ENCODE data around the gene TAOK1.

TAOK1 gene

DNA sequence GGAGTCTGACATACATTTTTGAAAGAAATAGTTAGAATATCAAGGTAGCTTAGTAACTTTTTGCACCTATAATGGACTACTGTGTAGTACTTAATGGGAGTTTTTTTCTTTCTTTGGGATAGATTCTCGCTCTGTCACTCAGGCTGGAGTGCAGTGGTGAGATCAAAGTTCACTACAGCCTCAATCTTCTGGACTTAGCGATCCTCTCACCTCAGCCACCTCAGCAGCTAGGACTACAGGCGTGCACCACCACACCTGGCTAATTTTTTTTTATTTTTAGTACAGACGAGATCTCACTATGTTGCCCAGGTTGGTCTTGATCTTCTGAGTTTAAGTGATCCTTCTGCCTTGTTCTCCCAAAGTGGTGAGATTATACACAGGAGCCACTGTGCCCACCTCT lies 9.5 kb downstream of the TAOK1 start:
- in situ Hi-C loops (cut with MboI; ENCODE audit: low sequenced_read_pairs, unreplicated experiment), result loop anchor here (25.0 kb wide), 1 partner anchor 388 kb away; no protein-coding TSS in a partner anchor
- DNase-seq (ENCODE audit: low spot score), result no peak
- TF ChIP-seq, protein P1, sequence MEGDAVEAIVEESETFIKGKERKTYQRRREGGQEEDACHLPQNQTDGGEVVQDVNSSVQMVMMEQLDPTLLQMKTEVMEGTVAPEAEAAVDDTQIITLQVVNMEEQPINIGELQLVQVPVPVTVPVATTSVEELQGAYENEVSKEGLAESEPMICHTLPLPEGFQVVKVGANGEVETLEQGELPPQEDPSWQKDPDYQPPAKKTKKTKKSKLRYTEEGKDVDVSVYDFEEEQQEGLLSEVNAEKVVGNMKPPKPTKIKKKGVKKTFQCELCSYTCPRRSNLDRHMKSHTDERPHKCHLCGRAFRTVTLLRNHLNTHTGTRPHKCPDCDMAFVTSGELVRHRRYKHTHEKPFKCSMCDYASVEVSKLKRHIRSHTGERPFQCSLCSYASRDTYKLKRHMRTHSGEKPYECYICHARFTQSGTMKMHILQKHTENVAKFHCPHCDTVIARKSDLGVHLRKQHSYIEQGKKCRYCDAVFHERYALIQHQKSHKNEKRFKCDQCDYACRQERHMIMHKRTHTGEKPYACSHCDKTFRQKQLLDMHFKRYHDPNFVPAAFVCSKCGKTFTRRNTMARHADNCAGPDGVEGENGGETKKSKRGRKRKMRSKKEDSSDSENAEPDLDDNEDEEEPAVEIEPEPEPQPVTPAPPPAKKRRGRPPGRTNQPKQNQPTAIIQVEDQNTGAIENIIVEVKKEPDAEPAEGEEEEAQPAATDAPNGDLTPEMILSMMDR (IDR thresholded peaks at IDR 0.05; ENCODE audit: borderline replicate concordance, control extremely low read depth, extremely low read depth, insufficient read depth, missing control alignments), result no peak

DNA sequence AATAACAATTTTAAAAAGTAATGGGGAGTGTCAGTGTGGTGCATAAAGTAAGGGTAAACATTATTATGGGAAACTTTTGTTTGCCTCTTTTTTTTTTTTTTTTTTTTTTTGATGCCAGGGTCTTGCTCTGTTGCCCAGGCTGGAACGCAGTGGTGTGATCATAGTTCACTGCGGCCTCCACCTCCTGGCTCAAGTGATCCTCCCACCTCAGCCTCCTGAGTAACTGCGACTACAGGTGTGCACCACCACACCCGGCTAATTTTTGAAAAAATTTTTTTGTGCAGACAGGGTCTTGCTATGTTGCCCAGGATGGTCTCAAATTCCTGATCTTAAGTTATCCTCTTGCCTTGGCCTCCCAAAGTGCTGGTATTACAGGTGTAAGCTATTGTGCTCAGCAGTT lies 10.7 kb downstream of the TAOK1 start:
- DNase-seq (ENCODE audit: low spot score), result no peak
- in situ Hi-C loops (cut with MboI; ENCODE audit: low sequenced_read_pairs, unreplicated experiment), result no loop called here
- TF ChIP-seq, protein P1 (IDR thresholded peaks at IDR 0.05; ENCODE audit: borderline replicate concordance, control extremely low read depth, extremely low read depth, insufficient read depth, missing control alignments), result no peak

DNA sequence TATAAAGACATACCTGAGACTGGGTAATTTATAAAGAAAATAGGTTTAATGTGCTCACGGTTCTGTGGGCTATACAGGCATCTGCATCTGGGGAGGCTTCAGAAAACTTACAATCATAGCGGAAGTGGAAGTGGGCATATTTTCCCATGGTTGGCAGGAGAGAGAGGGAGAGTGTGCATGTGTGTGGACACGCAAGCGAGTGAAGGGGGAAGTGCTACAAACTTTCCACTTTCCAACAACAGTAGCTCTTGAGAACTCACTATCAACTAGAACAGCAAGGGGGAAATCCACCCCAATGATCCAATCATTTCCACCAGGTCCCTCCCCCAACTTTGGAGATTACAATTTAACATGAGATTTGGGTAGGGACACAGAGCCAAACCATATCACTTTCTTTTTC lies 11.1 kb downstream of the TAOK1 start:
- TF ChIP-seq, protein P1 (IDR thresholded peaks at IDR 0.05; ENCODE audit: borderline replicate concordance, control extremely low read depth, extremely low read depth, insufficient read depth, missing control alignments), result no peak
- DNase-seq (ENCODE audit: low spot score), result no peak
- in situ Hi-C loops (cut with MboI; ENCODE audit: low sequenced_read_pairs, unreplicated experiment), result no loop called here

DNA sequence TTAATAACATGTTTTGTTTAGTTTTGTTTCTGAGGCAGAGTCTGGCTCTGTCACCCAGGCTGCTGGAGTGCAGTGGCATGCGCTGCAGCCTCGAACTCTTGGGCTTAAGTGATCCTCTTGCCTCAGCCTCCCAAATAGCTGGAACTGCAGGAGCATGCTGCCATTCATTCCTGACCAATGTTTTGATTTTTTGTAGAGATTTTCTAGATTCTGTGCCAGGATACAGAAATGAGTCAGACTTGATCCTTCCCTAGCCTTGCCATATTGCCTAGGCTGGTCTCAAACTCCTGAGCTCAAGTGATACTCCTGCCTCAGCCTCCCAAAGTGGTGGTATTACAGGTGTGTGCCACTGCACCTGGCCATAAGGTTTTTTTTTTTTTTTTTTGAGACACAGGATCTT lies 17.7 kb downstream of the TAOK1 start:
- DNase-seq (ENCODE audit: low spot score), result no peak
- TF ChIP-seq, protein P1 (IDR thresholded peaks at IDR 0.05; ENCODE audit: borderline replicate concordance, control extremely low read depth, extremely low read depth, insufficient read depth, missing control alignments), result no peak
- in situ Hi-C loops (cut with MboI; ENCODE audit: low sequenced_read_pairs, unreplicated experiment), result no loop called here

DNA sequence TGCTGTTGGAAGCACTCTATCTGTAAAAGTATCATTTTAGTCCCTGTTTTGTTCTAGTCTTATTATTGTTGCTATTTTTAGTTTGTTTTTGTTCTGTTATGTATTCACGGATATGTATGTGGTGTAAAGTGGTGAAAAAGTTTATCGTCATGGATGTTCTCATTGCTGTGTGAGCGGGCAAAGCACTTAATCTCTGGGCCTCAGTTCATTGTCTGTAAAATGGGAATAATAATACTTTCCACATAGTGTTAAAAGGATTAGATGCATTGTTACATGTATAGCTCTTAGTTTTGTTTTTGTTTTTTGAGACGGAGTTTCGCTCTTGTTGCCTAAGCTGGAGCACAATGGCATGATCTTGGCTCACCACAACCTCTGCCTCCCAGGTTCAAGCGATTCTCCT lies 19.8 kb downstream of the TAOK1 start:
- in situ Hi-C loops (cut with MboI; ENCODE audit: low sequenced_read_pairs, unreplicated experiment), result no loop called here
- TF ChIP-seq, protein P1 (IDR thresholded peaks at IDR 0.05; ENCODE audit: borderline replicate concordance, control extremely low read depth, extremely low read depth, insufficient read depth, missing control alignments), result no peak
- no peak for DNase-seq (ENCODE audit: low spot score)

DNA sequence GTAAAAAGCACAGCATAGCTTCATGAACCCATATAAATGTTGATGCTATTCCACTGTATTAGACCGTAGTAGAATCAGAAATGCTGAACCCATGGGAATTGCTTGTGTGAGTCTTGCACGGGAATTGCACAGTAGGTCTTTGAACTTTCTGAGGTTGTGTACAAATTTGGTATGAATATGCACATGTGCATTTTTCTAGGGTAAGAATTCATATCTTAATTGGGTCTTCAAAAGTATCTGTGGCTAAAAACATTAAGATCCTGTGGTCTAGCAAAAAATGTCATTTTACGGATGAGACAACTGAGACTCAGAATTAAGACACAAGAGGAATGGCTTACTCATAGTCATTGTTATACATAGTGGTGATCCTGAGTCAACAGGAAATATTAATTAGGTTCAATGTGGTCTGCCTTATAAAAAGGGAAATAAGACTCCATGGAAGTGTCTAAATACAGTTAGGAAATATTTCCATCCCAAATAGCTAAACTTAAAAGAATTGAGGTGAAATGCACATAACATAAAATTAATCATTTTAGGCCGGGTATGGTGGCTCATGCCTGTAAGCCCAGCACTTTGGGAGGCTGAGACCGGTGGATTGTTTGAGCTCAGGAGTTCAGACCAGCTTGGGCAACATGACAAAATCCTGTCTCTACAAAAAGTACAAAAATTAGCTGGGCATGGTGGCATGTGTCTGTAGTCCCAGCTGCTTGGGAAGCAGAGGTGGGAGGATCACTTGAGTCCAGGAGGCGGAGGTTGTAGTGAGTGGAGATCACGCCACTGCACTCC lies 22.8 kb downstream of the TAOK1 start:
- in situ Hi-C loops (cut with MboI; ENCODE audit: low sequenced_read_pairs, unreplicated experiment), result no loop called here
- no peak for DNase-seq (ENCODE audit: low spot score)
- TF ChIP-seq, protein P1 (IDR thresholded peaks at IDR 0.05; ENCODE audit: borderline replicate concordance, control extremely low read depth, extremely low read depth, insufficient read depth, missing control alignments), result no peak

All from GM13976 (cell line).